Skin of body (tissue), 2 donors: ENCODE data around the gene A1BG. TPM values are rescaled to one million over a fixed set of nuclear protein-coding genes. Genes with fewer than 3 reads are reported as not detected.
A peak's percentile ranks its signal among the peaks of the same experiment; 100 is the strongest.
"Not testable (repeated sequence)": the region's sequence is repeated elsewhere in the genome, so short reads cannot be mapped to it uniquely, and the experiment has no call there.

ENCODE experiments used
- DNase-seq: peaks from one replicate; lab custom pipeline; 2025; lab: John Stamatoyannopoulos, UW
- total RNA-seq: library from RNA; depleted of rRNA; stranded (reverse); fragments of >200 nt; gene quantifications from one replicate; pipeline ENCODE4 v1.2.3, GENCODE V29; 2014

Gene A1BG
- total RNA-seq, 1 donor from 2014 or later = 5.1 TPM

- no peak for DNase-seq
Observed at GRCh38 chr19:58336216-58336615, 17.1 kb downstream of the A1BG start.

GRCh38 chr19:58335630-58336029, 17.7 kb downstream of the A1BG start:
- DNase-seq = no peak

GRCh38 chr19:58334691-58335249, 18.5 kb downstream of the A1BG start:
- DNase-seq = no peak

GRCh38 chr19:58332697-58333096, 20.6 kb downstream of the A1BG start:
- DNase-seq = no peak

GRCh38 chr19:58330458-58330857, 22.8 kb downstream of the A1BG start:
- DNase-seq = no peak

GRCh38 chr19:58328999-58329398, 24.3 kb downstream of the A1BG start:
- no peak for DNase-seq

GRCh38 chr19:58326914-58327726, 26.2 kb downstream of the A1BG start, which contains the start of gene ZSCAN22:
ZSCAN22 (plus strand) TSS chr19:58326994; CDS start chr19:58334803, 7,809 bp downstream.
- DNase-seq = peak; percentile 89

- DNase-seq = no peak
Observed at GRCh38 chr19:58326501-58326913, 26.8 kb downstream of the A1BG start.

- no peak for DNase-seq
Observed at GRCh38 chr19:58325311-58326022, 27.8 kb downstream of the A1BG start.

GRCh38 chr19:58319241-58319640, 34.1 kb downstream of the A1BG start:
- no peak for DNase-seq

- DNase-seq = no peak
Observed at GRCh38 chr19:58318297-58318696, 35.0 kb downstream of the A1BG start.

- DNase-seq = no peak
Observed at GRCh38 chr19:58317476-58318072, 35.7 kb downstream of the A1BG start.

GRCh38 chr19:58315580-58315979, 37.7 kb downstream of the A1BG start:
- DNase-seq = no peak

- no peak for DNase-seq
Observed at GRCh38 chr19:58311345-58311865, 41.9 kb downstream of the A1BG start.

GRCh38 chr19:58310685-58311084, 42.6 kb downstream of the A1BG start:
- DNase-seq = not testable (repeated sequence)

GRCh38 chr19:58307736-58308135, 45.6 kb downstream of the A1BG start:
- DNase-seq = no peak

GRCh38 chr19:58305932-58306323, 47.4 kb downstream of the A1BG start:
- DNase-seq = no peak

- peak; percentile 95 for DNase-seq
Observed at GRCh38 chr19:58305065-58305931, 48.0 kb downstream of the A1BG start, which contains the start of gene ERVK3-1. ERVK3-1 (plus strand) TSS chr19:58305377; CDS start chr19:58312169, 6,792 bp downstream.

GRCh38 chr19:58304748-58305064, 48.6 kb downstream of the A1BG start:
- no peak for DNase-seq

GRCh38 chr19:58304255-58304654, 49.0 kb downstream of the A1BG start:
- DNase-seq = no peak

- no peak for DNase-seq
Observed at GRCh38 chr19:58300620-58301019, 52.7 kb downstream of the A1BG start.
